Prostate gland (tissue), 2 donors: ENCODE results near the gene ARHGAP11A. TPM values are rescaled to one million over a fixed set of nuclear protein-coding genes. Genes with fewer than 3 reads are reported as not detected.

ENCODE experiments used
- DNase-seq: peaks from one replicate; pipeline ENCODE4 v3.0.0-alpha.2; 2019; ENCODE audit warnings: low spot score
- H3K27ac ChIP-seq, 2 donors: fragments of 200-600 bp; sonication (generic); 2 replicates each; pipeline ENCODE4 v1.5.1; 2017 to 2019
- H3K27me3 ChIP-seq: fragments of 200-600 bp; sonication (generic); replicated peaks from 2 replicates; pipeline ENCODE4 v1.5.1; 2019; ENCODE audit not compliant: insufficient read depth
- H3K36me3 ChIP-seq, 2 donors: fragments of 200-600 bp; sonication (generic); 1 replicate in 1 of 2; 2 replicates in 1 of 2; pipeline versions ENCODE4 v1.5.1 to v1.8.1; 2017 to 2019
- H3K4me1 ChIP-seq: fragments of 200-600 bp; sonication (generic); replicated peaks from 2 replicates; pipeline ENCODE4 v1.5.1; 2019
- H3K4me3 ChIP-seq, 2 donors: fragments of 200-600 bp; sonication (generic); 2 replicates each; pipeline ENCODE4 v1.5.1; 2017 to 2019
- H3K9me3 ChIP-seq: fragments of 200-600 bp; sonication (generic); 2 replicates; pipeline ENCODE4 v1.5.1; 2017
- POLR2A ChIP-seq: fragments of 450-650 bp; IDR thresholded peaks from one replicate; pipeline ENCODE4 v1.6.1; 2016; ENCODE audit warnings: antibody characterized with exemption, mild to moderate bottlenecking
- POLR2AphosphoS5 ChIP-seq: sonication (generic); formaldehyde crosslinking; IDR thresholded peaks from one replicate; pipeline ENCODE4 v1.6.1; 2017; ENCODE audit warnings: antibody characterized with exemption
- WGBS: methylation state at CpG from one replicate; pipeline ENCODE4 v1.1.5; 2018; 5-methylcytosine and 5-hydroxymethylcytosine counted together
- intact Hi-C: fragments of 100-400 bp; cut with DNase I; formaldehyde crosslinking; loops from one replicate; pipeline ENCODE4 v1.14.2; 2022
- small RNA-seq, 2 donors: library from RNA; depleted of rRNA; stranded (forward); fragments of <200 nt; gene quantifications; one replicate each; pipeline ENCODE3, GENCODE V24; 2016
- total RNA-seq, 2 donors: library from RNA; depleted of rRNA; stranded (reverse); fragments of >200 nt; gene quantifications; one replicate each; pipeline ENCODE4 v1.1.0, GENCODE V29; 2016
- TF ChIP-seq, protein P1 (sequence below), 4 experiments: fragments of 200-600 bp in 2 of 4; fragments of 450-650 bp in 2 of 4; sonication (generic) in 2 of 4; IDR thresholded peaks; 1 replicate in 3 of 4; 2 replicates in 1 of 4; pipeline ENCODE4 v1.5.1; 2016 to 2019; ENCODE audit warnings: antibody characterized with exemption in 4 of 4, mild to moderate bottlenecking in 2 of 4, moderate library complexity in 2 of 4

Gene ARHGAP11A
- total RNA-seq, 2 donors from 2014 or later = 2.6 to 7.0 TPM

DNA sequence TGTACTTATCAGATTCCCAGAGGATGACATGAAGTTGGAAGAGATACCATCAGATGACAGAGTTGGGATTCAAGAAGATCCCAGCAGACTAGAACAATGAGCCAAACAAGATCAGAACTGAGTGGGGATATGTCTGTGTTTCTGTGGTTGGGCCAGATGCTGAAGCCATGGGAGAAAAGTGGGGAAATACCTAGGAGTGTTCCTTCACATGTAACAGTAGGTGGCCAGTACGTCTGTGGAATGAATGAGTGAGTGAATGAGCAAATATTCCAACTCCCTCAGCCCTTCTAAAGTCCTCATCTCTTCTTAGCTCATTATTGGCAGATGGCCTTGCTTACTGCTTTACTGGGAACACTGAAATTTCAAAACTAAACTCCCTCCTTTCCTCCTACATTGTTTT is 70.3 kb downstream of the ARHGAP11A start:
- H3K27ac ChIP-seq = no peak overlapping the region
- intact Hi-C loops = no loop called here
- 70% methylated on average over 1 of the region's 1 CpG for WGBS
- no peaks in the 10 kb centered on the region for H3K36me3 ChIP-seq
- TF ChIP-seq POLR2A (no peak), POLR2AphosphoS5 (no peak)
- TF ChIP-seq, protein P1, sequence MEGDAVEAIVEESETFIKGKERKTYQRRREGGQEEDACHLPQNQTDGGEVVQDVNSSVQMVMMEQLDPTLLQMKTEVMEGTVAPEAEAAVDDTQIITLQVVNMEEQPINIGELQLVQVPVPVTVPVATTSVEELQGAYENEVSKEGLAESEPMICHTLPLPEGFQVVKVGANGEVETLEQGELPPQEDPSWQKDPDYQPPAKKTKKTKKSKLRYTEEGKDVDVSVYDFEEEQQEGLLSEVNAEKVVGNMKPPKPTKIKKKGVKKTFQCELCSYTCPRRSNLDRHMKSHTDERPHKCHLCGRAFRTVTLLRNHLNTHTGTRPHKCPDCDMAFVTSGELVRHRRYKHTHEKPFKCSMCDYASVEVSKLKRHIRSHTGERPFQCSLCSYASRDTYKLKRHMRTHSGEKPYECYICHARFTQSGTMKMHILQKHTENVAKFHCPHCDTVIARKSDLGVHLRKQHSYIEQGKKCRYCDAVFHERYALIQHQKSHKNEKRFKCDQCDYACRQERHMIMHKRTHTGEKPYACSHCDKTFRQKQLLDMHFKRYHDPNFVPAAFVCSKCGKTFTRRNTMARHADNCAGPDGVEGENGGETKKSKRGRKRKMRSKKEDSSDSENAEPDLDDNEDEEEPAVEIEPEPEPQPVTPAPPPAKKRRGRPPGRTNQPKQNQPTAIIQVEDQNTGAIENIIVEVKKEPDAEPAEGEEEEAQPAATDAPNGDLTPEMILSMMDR (IDR thresholded peaks at IDR 0.05) = no peak
- no peaks in the 10 kb centered on the region for H3K27me3 ChIP-seq
- no peak for DNase-seq
- no peaks in the 10 kb centered on the region for H3K4me1 ChIP-seq
- H3K9me3 ChIP-seq = no peaks in the 10 kb centered on the region
- no peak overlapping the region for H3K4me3 ChIP-seq

DNA sequence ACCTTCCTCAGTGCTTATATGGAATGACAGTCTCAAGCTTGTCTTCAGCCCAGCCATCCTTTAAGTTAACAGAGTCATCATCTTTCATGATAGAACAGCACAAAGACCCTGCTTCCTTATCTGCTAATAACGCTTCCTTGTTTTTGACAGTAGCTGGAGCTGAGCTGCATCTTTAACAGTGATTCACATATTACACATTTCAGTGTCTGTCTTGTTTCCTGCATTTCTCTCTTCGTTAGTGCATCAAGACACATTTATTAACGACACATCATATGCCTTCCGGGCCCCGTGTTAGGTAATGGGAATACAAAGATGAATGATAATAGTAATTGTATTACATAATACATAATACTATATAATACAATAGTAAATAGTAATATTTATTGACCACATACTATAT is 72.3 kb downstream of the ARHGAP11A start:
- 84% methylated on average over 5 of the region's 5 CpGs for WGBS
- Histone ChIP-seq H3K36me3 (no peaks in the 10 kb centered on the region), H3K9me3 (no peaks in the 10 kb centered on the region), H3K27ac (no peak overlapping the region), H3K4me1 (no peaks in the 10 kb centered on the region), H3K27me3 (no peaks in the 10 kb centered on the region), H3K4me3 (no peak overlapping the region)
- TF ChIP-seq, protein P1 (IDR thresholded peaks at IDR 0.05) = no peak
- intact Hi-C loops = no loop called here
- no peak for DNase-seq

DNA sequence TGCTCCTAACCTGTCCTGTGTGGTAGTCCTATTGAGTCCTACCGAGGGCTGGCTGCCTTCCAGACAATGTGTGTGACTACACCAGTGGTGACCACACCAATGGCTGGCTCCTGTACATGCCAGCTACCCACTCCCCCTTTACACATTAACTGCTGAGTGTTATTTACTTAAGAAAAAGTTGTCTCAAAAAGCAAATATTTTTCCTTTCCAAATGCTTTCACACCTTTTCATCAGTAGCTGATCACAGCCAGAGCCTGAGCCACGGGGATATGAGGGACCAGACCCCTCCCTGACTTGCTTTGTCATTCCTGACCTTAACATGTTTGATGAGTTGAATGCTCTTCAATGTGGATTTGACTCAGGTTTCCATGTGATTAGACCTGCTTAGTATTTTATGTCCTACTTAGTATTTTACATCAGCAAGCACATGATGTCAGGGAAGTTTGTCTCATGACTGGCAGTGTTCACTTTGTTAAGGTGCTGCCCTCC is 72.9 kb downstream of the ARHGAP11A start:
- 55% methylated on average over 2 of the region's 2 CpGs for WGBS
- Histone ChIP-seq H3K4me1 (no peaks in the 10 kb centered on the region), H3K4me3 (no peak overlapping the region), H3K27me3 (no peaks in the 10 kb centered on the region), H3K27ac (no peak overlapping the region), H3K36me3 (no peaks in the 10 kb centered on the region), H3K9me3 (no peaks in the 10 kb centered on the region)
- intact Hi-C loops = no loop called here
- TF ChIP-seq, protein P1 (IDR thresholded peaks at IDR 0.05) = no peak
- TF ChIP-seq POLR2A (no peak), POLR2AphosphoS5 (no peak)
- no peak for DNase-seq

Small RNAs within 50 kb of the gene (small RNA-seq; reads per million reads assigned to genes)
- 0 reads per million in 2 donors for gene RN7SL286P

Other genes with a start within 250 kb of the ARHGAP11A start
- gene GOLGA8K, start 212.2 kb upstream of the ARHGAP11A start, total RNA-seq = 1 to 10 TPM in 1 of 2 donors, not detected in 1; 5.2 TPM
- gene GOLGA8O, start 159.9 kb upstream of the ARHGAP11A start, total RNA-seq = 1 to 10 TPM in 1 of 2 donors, not detected in 1; 7.7 TPM
- 1 to 10 TPM; 3.9 to 10.0 TPM for gene GOLGA8N, start 22.0 kb upstream of the ARHGAP11A start, total RNA-seq
- 1 to 10 TPM in 1 of 2 donors, under 1 TPM in 1; 0.96 to 4.2 TPM for gene SCG5, start 26.2 kb downstream of the ARHGAP11A start, total RNA-seq
- 10 to 100 TPM in 1 of 2 donors, 1 to 10 TPM in 1; 3.1 to 41.5 TPM for gene GREM1, start 102.5 kb downstream of the ARHGAP11A start, total RNA-seq